HG02885 (cell line): ENCODE data around the gene RGS4.

ENCODE experiments used
- ATAC-seq: cut with Tn5 transposase; IDR thresholded peaks from one replicate; pipeline ENCODE4 v1.9.1; 2021; ENCODE audit warnings: mild to moderate bottlenecking; ENCODE audit not compliant: unreplicated experiment, poor library complexity

The RGS4 gene

DNA sequence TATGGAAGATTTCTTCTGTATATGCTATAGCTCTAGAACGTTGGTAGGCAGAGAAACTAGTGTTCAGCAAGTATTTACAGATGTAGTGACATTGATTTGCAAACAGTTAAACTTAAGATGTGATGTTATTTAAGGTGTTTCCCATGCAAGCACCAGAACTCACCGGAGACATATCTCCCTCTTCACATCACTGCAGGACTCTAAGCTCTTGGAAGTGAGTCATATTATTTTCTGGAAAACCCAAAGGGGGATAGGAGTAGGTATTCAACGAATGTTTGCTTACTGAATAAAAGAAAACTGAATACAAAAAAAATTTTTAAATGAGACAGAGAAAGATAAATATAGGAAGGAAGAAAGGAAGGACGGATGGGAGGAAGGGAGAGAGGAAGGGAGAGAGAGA, 25.0 kb downstream of the RGS4 start:
- ATAC-seq: no peak

DNA sequence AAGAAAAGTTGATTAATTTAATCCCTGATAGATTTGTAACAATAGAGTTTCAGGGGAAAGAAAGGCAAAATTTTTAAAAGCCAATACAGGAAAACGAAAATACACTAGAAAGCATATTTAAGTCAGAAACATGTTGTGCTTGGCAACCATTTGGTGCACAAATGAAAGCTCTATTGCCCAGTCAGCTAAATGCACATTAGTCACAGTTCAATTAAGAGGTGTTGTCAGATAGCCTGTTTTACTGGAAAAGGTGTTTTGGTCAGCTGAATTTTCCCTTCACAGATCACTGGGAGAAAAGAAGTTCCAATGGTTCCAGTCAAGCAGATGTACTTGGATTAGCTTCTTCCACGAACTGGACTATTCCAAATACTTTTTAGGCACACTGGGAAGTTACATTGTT, 25.4 kb downstream of the RGS4 start:
- ATAC-seq: no peak

DNA sequence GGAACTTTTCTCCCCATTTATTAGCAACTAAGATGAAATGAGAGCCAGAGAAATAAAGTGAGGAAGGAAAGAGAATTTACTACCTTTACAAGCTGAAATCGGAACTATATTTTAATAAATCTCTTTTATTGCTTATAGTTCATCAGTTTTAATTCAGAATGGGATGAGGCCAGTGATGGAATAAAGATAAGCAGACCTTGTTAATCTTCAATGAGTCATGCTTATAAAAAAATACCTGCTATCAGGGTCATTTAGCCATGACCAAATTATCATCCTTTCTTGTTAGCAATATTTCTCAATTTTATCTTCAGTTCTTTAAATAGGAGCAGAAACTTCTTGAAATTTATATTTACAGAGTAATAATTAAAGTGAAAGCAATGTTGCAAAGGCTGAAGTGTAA, 26.1 kb downstream of the RGS4 start:
- ATAC-seq: no peak

DNA sequence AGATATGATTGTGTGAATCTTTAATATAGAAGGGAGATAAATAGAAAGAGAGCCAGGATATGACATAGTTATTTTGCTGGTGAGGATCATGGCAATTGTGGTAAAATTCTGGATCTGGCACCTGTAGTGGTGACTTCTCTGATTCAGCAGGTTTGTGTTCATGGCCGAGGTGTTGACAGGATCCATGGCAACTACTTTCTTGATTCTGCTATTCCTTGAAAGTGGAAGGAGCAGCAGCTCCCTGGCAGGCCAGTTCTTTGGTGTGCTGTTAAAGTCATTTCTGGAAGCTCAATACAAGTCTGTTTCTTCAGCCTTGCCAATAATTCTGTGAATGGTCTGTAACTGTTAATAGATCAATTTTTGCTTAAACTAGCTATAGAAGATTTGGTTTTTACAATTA, 33.4 kb downstream of the RGS4 start:
- no peak for ATAC-seq

DNA sequence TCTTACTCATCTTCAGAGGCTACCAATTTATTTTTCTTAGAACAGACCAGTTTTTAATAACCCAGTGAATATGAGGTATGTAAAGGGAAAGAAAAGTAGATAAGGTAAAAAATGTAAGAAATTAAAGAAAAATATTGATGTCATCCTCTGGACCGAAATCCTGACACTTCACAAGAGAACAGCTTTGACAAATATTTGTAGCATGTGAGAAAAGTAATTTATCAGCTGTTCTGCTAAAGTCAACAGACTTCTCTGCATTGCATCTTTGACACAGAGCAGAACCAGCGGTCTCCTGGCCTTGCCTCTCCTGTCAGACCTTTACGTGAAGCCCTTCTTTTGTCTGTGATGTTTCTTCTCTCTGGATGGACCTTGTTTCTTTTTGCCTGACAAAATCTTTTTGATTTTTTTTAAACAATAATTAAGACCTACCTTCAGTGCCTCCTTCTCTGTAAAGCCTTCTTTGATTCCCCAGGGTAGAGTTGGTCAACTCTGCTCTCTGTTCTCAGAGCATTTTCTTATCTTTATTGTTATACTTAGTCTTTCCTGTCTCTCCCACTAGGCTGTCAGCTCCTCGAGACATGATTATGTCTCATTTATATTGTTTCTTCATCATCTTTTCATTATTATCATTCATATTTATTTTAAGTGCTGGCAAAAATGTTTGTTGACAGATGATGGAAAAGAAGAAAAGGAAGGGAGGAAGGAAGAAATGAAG, 35.4 kb downstream of the RGS4 start:
- ATAC-seq: no peak

DNA sequence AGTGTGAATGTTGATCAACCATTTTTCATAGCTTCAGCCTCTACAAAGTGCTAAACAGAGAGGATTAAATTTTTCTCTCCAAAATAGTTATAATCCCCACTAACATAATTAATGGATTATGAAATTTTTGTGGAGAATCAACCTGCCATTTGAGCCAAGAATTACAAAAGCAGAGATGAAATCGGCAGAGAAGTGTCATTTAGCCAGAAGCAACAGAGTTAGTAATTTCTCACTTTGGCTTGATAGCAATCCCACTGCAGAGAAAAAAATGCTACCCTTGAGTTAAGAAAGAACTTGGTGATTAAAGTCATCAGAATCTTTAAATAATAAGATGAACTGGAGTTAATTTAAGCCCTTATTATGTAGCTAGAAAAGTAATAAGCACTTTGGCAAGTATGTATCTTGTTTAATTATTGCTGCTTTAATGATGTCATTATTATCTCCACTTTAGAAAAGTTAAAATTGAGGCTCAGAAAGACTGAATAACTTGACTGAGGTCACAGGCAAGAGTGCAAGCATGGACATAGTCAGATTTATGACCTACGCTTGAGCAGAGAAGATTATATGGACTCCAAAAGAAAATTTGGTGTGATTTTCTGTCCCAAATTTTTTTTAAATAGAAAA, 37.3 kb downstream of the RGS4 start:
- ATAC-seq: no peak

DNA sequence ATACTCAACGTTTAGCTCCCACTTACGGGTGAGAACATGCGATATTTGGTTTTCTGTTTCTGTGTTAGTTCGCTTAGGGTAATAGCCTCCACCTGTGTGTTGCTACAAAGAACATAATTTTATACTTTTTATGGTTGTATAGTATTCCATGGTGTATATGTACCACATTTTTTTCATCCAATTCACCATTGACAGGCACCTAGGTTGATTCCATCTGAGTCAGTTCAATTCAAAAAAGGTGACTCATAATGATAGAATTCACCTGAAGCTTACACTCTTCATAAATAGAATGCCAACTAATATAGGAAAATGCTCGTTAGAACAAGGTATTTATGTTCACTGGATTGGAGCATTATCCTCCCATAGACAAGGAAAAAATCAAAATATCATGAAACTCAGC, 38.5 kb downstream of the RGS4 start:
- ATAC-seq: no peak

DNA sequence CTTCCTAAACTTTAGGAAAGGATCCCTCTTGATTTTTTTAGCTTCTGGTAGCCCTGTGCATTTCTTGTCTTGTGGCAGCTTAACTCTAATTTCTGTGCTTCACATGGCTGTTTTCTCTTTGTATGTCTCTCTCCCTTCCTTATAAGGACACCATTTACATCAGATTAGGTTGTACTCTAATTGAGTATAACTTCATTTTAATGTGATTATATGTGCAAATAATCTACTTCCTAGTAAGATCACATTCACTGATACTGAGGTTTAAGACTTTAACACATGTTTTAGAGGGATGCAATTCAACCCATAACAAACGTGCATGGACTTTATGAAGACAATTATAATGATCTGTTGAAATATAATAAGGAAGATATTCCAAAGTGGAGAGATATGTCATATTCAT, 46.7 kb downstream of the RGS4 start:
- no peak for ATAC-seq

DNA sequence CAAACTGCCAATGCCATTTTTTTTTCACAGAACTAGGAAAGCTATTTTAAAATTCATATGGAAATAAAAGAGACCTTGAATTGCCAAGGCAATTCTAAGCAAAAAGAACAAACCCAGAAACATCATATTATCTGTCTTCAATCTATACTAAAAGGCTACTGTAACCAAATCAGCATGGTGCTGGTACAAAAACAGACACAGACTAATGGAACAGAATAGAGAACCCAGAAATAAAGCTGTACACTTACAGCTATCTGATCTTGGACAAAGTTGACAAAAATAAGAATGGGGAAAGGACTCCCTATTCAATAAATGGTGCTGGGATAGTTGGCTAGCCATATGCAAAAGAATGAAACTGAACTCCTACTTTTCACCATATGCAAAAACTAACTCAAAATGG, 50.5 kb downstream of the RGS4 start:
- ATAC-seq: no peak

DNA sequence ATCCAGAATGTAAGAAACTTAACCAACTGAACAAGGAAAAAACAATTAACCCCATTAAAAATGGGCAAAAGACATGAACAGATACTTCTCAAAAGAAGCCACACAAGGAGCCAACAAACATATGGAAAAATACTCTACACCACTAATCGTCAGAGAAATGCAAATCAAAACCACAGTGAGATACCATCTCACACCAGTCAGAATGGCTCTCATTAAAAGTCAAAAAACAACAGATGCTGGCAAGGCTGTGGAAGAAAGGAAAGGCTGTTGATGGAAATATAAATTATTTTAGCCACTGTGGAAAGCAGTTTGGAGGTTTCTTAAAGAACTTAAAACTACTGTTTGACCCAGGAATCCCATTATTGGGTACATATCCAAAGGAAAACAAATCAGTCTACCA, 51.2 kb downstream of the RGS4 start:
- no peak for ATAC-seq

DNA sequence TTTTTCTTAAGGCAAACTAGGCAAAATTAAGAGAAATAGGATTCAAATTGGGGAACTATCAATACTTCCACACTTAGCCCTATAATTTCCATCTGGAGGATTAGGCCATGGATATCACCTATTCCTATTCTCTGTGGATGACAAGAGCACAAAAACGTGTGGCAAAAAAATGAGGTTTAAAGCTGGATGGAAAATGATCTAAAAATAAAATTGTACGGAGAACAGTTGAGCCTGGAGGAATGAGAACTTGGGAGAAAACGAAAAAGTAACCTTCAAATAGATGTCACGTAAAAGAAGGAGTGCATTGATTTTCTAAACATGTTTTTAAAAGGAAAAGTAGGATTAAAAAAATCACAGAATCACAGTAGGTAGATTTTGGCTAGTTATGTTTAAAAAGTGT, 55.7 kb downstream of the RGS4 start:
- ATAC-seq: no peak
